ENCODE data around the gene HAPLN3.

HAPLN3 gene

GRCh38 chr15:88877415-88877814, 17.9 kb downstream of the HAPLN3 start (continued):
- TF ChIP-seq YY1 (tag by site-specific recombination; IDR thresholded peaks at IDR 0.05), result no peak

- Histone ChIP-seq H3K4me3 (ENCODE audit: low read depth, low read length) (no peak overlapping the region), H3K9me3 (ENCODE audit: control insufficient read depth, insufficient read depth, low read depth, low read length) (no peaks in the 10 kb centered on the region), H3K4me1 (ENCODE audit: control insufficient read depth, insufficient read depth, low read length) (no peaks in the 10 kb centered on the region), H3K36me3 (ENCODE audit: control insufficient read depth in 2 of 2, insufficient read depth in 1 of 2, low read length in 2 of 2) (peaks cover 0 to 15% of the 10 kb centered on the region in 2 experiments; a peak in 1 of 3 replicates), H3K27ac (ENCODE audit: extremely low read depth, low read depth, low read length) (no peak overlapping the region)
- no peak for TF ChIP-seq ZBTB8A (tag by site-specific recombination; IDR thresholded peaks at IDR 0.05)
- no peak for TF ChIP-seq ZNF292 (tag by site-specific recombination; IDR thresholded peaks at IDR 0.05; ENCODE audit: borderline replicate concordance, low read depth)
- TF ChIP-seq ZNF843 (tag by site-specific recombination; IDR thresholded peaks at IDR 0.05), result no peak
- TF ChIP-seq ZNF692 (tag by site-specific recombination; IDR thresholded peaks at IDR 0.05), result no peak
- TF ChIP-seq ZNF610 (tag by site-specific recombination; IDR thresholded peaks at IDR 0.05; ENCODE audit: borderline replicate concordance), result no peak
- TF ChIP-seq ZNF121 (tag by site-specific recombination; IDR thresholded peaks at IDR 0.05), result no peak
- TF ChIP-seq GLIS1 (tag by site-specific recombination; IDR thresholded peaks at IDR 0.05), result no peak
- TF ChIP-seq ZNF280D (tag by site-specific recombination; IDR thresholded peaks at IDR 0.05), result no peak
- no peak for TF ChIP-seq PRDM4 (tag by site-specific recombination; IDR thresholded peaks at IDR 0.05)
- TF ChIP-seq ZNF621 (tag by site-specific recombination; IDR thresholded peaks at IDR 0.05), result no peak
- CTCF ChIA-PET, result interaction anchor here (3.7 to 4.9 kb wide), 2 partner anchors 14 to 16 kb away, joined by 30 to 38 read pairs; no protein-coding TSS in a partner anchor
- POLR2A ChIA-PET, result no interaction called here
Observed at GRCh38 chr15:88876573-88876972, 18.8 kb downstream of the HAPLN3 start.

- Histone ChIP-seq H3K4me1 (ENCODE audit: control insufficient read depth, insufficient read depth, low read length) (no peaks in the 10 kb centered on the region), H3K4me3 (ENCODE audit: low read depth, low read length) (no peak overlapping the region), H3K9me3 (ENCODE audit: control insufficient read depth, insufficient read depth, low read depth, low read length) (no peaks in the 10 kb centered on the region), H3K36me3 (ENCODE audit: control insufficient read depth in 2 of 2, insufficient read depth in 1 of 2, low read length in 2 of 2) (peaks cover 0 to 7% of the 10 kb centered on the region in 2 experiments; a peak in 1 of 3 replicates), H3K27ac (ENCODE audit: extremely low read depth, low read depth, low read length) (no peak overlapping the region)
- ChIA-PET POLR2A (no interaction called here), CTCF (no interaction called here)
- TF ChIP-seq ZNF248 (tag by site-specific recombination; IDR thresholded peaks at IDR 0.05) (no peak), IKZF3 (tag by site-specific recombination; IDR thresholded peaks at IDR 0.05) (no peak), ZBTB11 (tag by site-specific recombination; conservative IDR thresholded peaks at IDR 0.05; ENCODE audit: low read depth) (no peak), ZNF362 (tag by site-specific recombination; IDR thresholded peaks at IDR 0.05) (no peak), ZNF555 (tag by site-specific recombination; conservative IDR thresholded peaks at IDR 0.05) (no peak), ZNF398 (tag by site-specific recombination; IDR thresholded peaks at IDR 0.05) (no peak), ZNF658 (tag by site-specific recombination; IDR thresholded peaks at IDR 0.05) (no peak), ZNF292 (tag by site-specific recombination; IDR thresholded peaks at IDR 0.05; ENCODE audit: borderline replicate concordance, low read depth) (no peak)
Observed at GRCh38 chr15:88874684-88875083, 20.7 kb downstream of the HAPLN3 start.
